B cell (primary cell): ENCODE measurements around the gene NMU.

ENCODE experiments used
- EZH2 ChIP-seq: IDR thresholded peaks from 2 replicates; pipeline ENCODE4 v1.6.1; 2012; ENCODE audit warnings: borderline replicate concordance, low read depth, mild to moderate bottlenecking, moderate library complexity, low read length; ENCODE audit not compliant: insufficient read depth, poor library complexity, severe bottlenecking
- TF ChIP-seq, protein P1 (sequence below): fragments of 200-600 bp; IDR thresholded peaks from one replicate; pipeline ENCODE4 v1.8.0; 2022; ENCODE audit warnings: antibody characterized with exemption, mild to moderate bottlenecking

DNA sequence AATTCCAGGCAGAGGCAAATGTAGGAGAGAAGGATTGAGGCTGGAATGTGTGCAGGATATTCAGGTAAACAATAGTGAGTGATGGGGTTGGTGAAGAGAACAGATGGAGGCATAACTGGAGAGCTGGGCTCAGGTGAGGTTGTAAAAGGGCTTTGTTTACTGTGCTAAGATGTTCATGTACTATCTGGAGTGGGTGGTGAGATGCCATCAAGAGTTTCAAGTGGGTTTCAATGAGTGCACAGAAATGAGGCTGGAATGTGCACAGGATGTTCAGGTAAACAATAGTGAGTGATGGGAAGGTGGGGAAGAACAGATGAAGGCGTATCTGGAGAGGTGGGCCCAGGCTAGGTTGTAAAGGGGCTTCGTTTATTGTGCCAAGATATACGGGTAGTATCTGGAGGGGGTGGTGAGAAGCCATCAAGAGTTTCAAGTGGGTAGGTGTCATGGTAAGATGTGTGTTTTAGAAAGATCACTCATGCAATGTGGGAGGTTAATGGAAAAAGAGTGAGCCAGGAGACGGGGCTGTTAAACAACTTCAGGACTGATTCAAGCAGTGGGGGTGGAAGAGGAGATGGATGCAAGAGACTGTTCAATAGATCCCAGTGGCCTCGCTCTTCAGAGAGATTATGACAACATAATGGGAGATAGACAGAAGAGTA lies 25.4 kb upstream of the NMU start:
- TF ChIP-seq, protein P1, sequence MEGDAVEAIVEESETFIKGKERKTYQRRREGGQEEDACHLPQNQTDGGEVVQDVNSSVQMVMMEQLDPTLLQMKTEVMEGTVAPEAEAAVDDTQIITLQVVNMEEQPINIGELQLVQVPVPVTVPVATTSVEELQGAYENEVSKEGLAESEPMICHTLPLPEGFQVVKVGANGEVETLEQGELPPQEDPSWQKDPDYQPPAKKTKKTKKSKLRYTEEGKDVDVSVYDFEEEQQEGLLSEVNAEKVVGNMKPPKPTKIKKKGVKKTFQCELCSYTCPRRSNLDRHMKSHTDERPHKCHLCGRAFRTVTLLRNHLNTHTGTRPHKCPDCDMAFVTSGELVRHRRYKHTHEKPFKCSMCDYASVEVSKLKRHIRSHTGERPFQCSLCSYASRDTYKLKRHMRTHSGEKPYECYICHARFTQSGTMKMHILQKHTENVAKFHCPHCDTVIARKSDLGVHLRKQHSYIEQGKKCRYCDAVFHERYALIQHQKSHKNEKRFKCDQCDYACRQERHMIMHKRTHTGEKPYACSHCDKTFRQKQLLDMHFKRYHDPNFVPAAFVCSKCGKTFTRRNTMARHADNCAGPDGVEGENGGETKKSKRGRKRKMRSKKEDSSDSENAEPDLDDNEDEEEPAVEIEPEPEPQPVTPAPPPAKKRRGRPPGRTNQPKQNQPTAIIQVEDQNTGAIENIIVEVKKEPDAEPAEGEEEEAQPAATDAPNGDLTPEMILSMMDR: no peak
- TF ChIP-seq EZH2: no peak
